ENCODE results near the gene MSMO1.
"Not testable (repeated sequence)": the region's sequence is repeated elsewhere in the genome, so short reads cannot be mapped to it uniquely, and the experiment has no call there.

MSMO1 gene

DNA sequence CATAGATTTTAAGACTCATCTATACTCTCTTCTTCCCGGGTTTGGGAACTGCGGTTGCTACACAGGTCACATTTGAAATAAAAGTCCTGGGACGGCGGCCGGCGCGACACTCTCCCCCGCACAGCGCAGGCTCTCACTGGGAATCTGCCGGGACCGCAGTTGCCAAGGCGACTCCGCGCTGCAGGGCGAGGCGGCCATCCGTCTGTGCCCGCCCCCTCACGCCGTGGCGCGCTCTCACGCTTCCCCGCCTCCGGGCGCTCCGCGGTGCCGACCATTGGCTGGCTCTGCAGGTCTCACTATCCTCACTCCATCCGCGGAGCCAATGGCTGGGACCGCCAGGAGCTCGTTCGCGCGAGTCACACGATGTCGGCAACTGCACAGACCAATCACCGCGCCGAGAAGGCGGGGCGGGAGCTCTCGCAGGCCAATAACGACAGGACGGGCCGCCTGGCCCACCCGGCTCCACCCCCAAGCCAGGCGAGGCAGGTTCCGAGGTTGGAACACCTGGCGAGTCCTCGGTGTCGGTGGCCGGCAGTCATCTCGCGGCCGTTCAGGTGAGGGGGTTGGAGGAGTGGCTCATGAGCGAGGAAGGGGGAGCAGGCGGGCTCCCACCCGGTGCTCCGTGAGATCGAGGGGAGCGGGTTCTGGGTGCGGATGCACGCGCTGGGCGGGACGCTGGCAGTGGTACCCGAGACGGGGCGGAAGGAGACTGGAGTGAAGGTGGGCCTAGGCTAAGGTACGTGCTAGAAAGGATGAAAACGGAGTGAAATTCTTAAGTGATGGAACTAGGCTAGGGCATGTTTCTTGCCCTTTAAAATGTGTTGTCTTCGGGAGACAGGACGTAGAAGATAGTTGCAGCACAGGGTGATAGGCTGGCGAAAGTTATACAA is at the start of gene MSMO1:
TSS of gene MSMO1 (plus strand) at position 459 of the 890 bp plus-strand sequence. CDS start 5,702 bp downstream, outside the sequence.
- H3K27me3 ChIP-seq (ENCODE audit: control insufficient read depth in 2 of 2, insufficient read depth in 2 of 2, low read length in 2 of 2) = no peaks in the 10 kb centered on the region
- peaks cover 11 to 14% of the 10 kb centered on the region in 2 donors for H3K4me1 ChIP-seq (ENCODE audit: control insufficient read depth in 2 of 2, insufficient read depth in 2 of 2, low read length in 2 of 2)
- H3K9ac ChIP-seq (ENCODE audit: low read depth in 1 of 2, low read length in 2 of 2) = peak within 1 kb of the TSS; percentile 81 to 82
- H3K36me3 ChIP-seq (ENCODE audit: control insufficient read depth in 2 of 2, insufficient read depth in 2 of 2, low read length in 2 of 2) = peaks cover 0 to 2% of the 10 kb centered on the region in 2 donors
- peak within 1 kb of the TSS; percentile 85 to 100 for H3K4me3 ChIP-seq (ENCODE audit: low read length in 2 of 2)
- H3K9me3 ChIP-seq (ENCODE audit: control insufficient read depth in 2 of 2, low read length in 2 of 2) = no peaks in the 10 kb centered on the region
- H3K27ac ChIP-seq (ENCODE audit: low read depth in 2 of 2, low read length in 2 of 2) = peak within 1 kb of the TSS; percentile 82 to 88

DNA sequence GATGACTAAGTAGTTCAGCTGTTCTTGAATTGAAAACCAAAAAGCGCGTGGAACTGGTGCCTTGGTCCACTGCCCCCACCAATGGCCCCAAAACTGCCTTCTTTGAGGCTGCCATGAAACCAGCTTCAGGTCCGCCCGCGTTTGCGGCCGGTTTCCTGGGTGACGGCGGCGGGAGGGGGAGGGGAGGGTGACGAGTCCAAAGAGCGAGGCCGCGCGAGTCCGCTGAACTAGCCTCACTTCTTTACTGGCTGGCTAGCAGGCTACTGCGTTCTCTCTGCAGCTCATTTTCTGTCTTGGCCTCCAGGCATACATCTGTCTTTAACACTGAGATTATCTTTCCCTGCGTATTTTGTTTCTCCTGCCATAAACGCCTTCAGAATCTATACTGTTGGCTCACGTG is 47.9 kb upstream of the MSMO1 start:
- not testable (repeated sequence) for H3K4me3 ChIP-seq (ENCODE audit: low read length in 2 of 2); H3K4me1 ChIP-seq (ENCODE audit: control insufficient read depth in 2 of 2, insufficient read depth in 2 of 2, low read length in 2 of 2); H3K9ac ChIP-seq (ENCODE audit: low read depth in 1 of 2, low read length in 2 of 2); H3K27ac ChIP-seq (ENCODE audit: low read depth in 2 of 2, low read length in 2 of 2); H3K9me3 ChIP-seq (ENCODE audit: control insufficient read depth in 2 of 2, low read length in 2 of 2); H3K36me3 ChIP-seq (ENCODE audit: control insufficient read depth in 2 of 2, insufficient read depth in 2 of 2, low read length in 2 of 2); H3K27me3 ChIP-seq (ENCODE audit: control insufficient read depth in 2 of 2, insufficient read depth in 2 of 2, low read length in 2 of 2)

DNA sequence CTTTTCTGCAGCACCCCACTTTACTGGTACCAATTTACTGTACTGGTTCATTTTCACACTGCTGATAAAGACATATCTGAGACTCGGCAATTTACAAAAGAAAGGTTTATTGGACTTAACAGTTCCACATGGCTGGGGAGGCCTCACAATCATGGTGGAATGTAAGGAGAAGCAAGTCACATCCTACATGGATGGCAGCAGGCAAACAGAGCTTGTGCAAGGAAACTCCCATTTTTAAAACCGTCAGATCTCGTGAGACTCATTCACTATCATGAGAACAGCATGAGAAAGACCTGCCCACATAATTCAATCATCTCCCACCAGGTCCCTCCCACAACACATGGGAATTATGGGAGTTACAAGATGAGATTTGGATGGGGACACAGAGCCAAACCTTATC is 42.8 kb upstream of the MSMO1 start:
- H3K9me3 ChIP-seq (ENCODE audit: control insufficient read depth in 2 of 2, low read length in 2 of 2); H3K36me3 ChIP-seq (ENCODE audit: control insufficient read depth in 2 of 2, insufficient read depth in 2 of 2, low read length in 2 of 2); H3K27ac ChIP-seq (ENCODE audit: low read depth in 2 of 2, low read length in 2 of 2); H3K4me1 ChIP-seq (ENCODE audit: control insufficient read depth in 2 of 2, insufficient read depth in 2 of 2, low read length in 2 of 2); H3K9ac ChIP-seq (ENCODE audit: low read depth in 1 of 2, low read length in 2 of 2); H3K27me3 ChIP-seq (ENCODE audit: control insufficient read depth in 2 of 2, insufficient read depth in 2 of 2, low read length in 2 of 2); H3K4me3 ChIP-seq (ENCODE audit: low read length in 2 of 2): not testable (repeated sequence)

DNA sequence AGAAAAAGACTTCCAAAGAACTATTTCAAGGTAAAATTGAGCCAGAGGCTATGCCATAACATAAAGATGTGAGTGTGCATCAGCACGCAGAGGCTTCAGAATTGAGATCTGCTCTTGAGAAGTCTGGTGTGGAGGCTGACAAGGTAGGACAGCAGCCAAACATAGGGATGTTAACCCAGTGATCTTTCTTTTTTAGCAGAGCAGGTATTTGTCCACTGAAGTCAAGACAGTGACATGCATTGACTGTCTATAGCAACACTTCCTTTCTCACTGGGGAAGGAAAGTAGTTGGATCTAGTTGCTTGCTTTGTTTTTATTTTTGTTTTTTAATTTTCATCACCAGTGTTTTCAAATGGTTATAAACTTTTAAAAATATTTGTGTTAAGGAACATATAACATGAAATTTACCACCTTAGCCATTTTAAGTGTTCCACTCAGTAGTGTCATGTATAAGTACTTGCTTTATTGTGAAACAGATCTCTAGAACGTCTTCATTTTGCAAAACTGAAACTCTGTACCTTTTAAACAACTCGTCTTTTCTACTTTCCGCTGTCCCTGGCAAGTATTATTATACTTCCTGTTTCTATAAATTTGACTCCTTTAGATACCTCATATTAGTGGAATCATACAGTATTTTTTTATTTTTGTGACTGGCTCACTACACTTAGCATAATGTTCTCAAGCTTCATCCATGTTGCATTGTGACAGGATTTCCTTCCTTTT is 40.7 kb upstream of the MSMO1 start:
- not testable (repeated sequence) for H3K9ac ChIP-seq (ENCODE audit: low read depth in 1 of 2, low read length in 2 of 2); H3K4me1 ChIP-seq (ENCODE audit: control insufficient read depth in 2 of 2, insufficient read depth in 2 of 2, low read length in 2 of 2); H3K9me3 ChIP-seq (ENCODE audit: control insufficient read depth in 2 of 2, low read length in 2 of 2); H3K4me3 ChIP-seq (ENCODE audit: low read length in 2 of 2); H3K36me3 ChIP-seq (ENCODE audit: control insufficient read depth in 2 of 2, insufficient read depth in 2 of 2, low read length in 2 of 2); H3K27ac ChIP-seq (ENCODE audit: low read depth in 2 of 2, low read length in 2 of 2); H3K27me3 ChIP-seq (ENCODE audit: control insufficient read depth in 2 of 2, insufficient read depth in 2 of 2, low read length in 2 of 2)

DNA sequence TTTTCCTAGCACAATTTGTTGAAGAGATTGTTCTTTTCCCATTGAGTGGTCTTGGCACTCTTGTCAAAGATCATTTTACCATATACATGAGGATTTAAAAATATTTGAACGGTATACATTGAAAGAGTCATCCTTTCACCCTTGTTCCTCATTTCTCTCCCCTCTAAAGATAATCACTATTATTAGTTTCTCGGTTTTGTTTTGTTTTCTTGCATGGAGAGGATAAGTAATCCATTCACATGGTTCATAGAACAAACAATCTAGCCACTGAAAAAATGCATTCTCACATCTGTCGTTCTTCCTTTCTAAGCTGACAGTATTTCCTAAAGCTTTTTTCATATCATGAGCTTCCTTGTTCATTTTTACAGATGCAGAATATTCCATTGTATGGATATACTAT is 39.2 kb upstream of the MSMO1 start:
- H3K4me1 ChIP-seq (ENCODE audit: control insufficient read depth in 2 of 2, insufficient read depth in 2 of 2, low read length in 2 of 2) = no peaks in the 10 kb centered on the region
- H3K36me3 ChIP-seq (ENCODE audit: control insufficient read depth in 2 of 2, insufficient read depth in 2 of 2, low read length in 2 of 2) = no peaks in the 10 kb centered on the region
- no peaks in the 10 kb centered on the region for H3K27me3 ChIP-seq (ENCODE audit: control insufficient read depth in 2 of 2, insufficient read depth in 2 of 2, low read length in 2 of 2)
- H3K9ac ChIP-seq (ENCODE audit: low read depth in 1 of 2, low read length in 2 of 2) = no peak overlapping the region
- H3K4me3 ChIP-seq (ENCODE audit: low read length in 2 of 2) = no peak overlapping the region
- no peaks in the 10 kb centered on the region for H3K9me3 ChIP-seq (ENCODE audit: control insufficient read depth in 2 of 2, low read length in 2 of 2)
- H3K27ac ChIP-seq (ENCODE audit: low read depth in 2 of 2, low read length in 2 of 2) = no peak overlapping the region

DNA sequence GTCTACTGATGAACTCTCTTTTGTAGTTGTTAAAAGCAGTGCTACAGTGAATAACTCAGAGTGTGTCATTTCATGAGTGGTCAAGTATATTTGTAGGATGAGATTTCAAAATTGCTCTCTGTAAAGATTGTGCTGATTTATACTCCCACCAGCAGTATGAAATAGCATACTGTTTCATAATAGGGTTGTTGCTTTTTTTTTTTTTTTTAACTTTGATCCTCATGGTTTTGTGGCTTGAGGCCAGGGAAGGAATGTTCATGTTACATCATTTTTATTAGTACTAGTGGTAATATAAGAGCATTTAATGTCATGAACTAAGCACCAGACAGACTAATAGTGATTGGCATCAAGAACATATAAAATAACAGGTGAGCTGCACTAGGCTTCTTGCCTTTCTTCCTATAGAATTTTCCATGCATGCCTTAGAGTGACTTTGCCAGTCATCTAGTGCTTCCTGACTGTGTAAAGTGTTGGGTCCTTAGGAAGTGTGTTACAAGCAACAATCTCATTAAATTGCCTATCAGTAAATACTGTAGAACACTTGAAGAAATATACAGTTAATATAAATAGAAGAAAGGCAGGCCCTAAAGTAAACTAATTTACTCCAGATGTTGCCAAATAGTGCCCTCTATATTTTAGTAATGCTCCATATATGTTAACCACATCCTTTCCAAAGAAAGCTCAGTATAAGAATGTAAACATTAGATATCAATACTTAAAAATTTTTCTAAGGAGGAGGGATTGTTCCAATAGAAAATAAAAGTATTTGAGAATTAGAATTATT is 38.6 kb upstream of the MSMO1 start:
- no peak overlapping the region for H3K9ac ChIP-seq (ENCODE audit: low read depth in 1 of 2, low read length in 2 of 2)
- H3K9me3 ChIP-seq (ENCODE audit: control insufficient read depth in 2 of 2, low read length in 2 of 2) = no peaks in the 10 kb centered on the region
- no peaks in the 10 kb centered on the region for H3K27me3 ChIP-seq (ENCODE audit: control insufficient read depth in 2 of 2, insufficient read depth in 2 of 2, low read length in 2 of 2)
- no peak overlapping the region for H3K4me3 ChIP-seq (ENCODE audit: low read length in 2 of 2)
- no peaks in the 10 kb centered on the region for H3K36me3 ChIP-seq (ENCODE audit: control insufficient read depth in 2 of 2, insufficient read depth in 2 of 2, low read length in 2 of 2)
- H3K4me1 ChIP-seq (ENCODE audit: control insufficient read depth in 2 of 2, insufficient read depth in 2 of 2, low read length in 2 of 2) = no peaks in the 10 kb centered on the region
- H3K27ac ChIP-seq (ENCODE audit: low read depth in 2 of 2, low read length in 2 of 2) = no peak overlapping the region

DNA sequence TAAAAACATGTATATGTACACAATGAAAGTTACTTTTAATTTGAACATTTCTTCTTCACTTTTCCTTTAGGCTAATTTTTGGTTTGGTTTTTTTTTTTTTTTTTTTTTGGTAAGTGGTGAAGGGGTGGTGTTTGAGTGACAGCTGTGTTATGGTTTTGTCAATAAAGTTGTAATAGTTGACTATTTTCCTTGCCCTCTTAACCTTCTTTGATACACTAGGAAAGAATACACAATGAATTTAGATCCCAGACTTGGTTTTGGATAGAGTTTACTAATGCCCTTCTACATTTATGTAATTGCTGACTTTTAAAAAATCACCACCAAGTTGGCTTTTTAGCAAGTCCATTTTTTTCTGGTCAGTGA is 38.1 kb upstream of the MSMO1 start:
- Histone ChIP-seq H3K9me3 (ENCODE audit: control insufficient read depth in 2 of 2, low read length in 2 of 2) (no peaks in the 10 kb centered on the region), H3K4me3 (ENCODE audit: low read length in 2 of 2) (no peak overlapping the region), H3K36me3 (ENCODE audit: control insufficient read depth in 2 of 2, insufficient read depth in 2 of 2, low read length in 2 of 2) (no peaks in the 10 kb centered on the region), H3K27ac (ENCODE audit: low read depth in 2 of 2, low read length in 2 of 2) (no peak overlapping the region), H3K4me1 (ENCODE audit: control insufficient read depth in 2 of 2, insufficient read depth in 2 of 2, low read length in 2 of 2) (no peaks in the 10 kb centered on the region), H3K27me3 (ENCODE audit: control insufficient read depth in 2 of 2, insufficient read depth in 2 of 2, low read length in 2 of 2) (no peaks in the 10 kb centered on the region), H3K9ac (ENCODE audit: low read depth in 1 of 2, low read length in 2 of 2) (no peak overlapping the region)

DNA sequence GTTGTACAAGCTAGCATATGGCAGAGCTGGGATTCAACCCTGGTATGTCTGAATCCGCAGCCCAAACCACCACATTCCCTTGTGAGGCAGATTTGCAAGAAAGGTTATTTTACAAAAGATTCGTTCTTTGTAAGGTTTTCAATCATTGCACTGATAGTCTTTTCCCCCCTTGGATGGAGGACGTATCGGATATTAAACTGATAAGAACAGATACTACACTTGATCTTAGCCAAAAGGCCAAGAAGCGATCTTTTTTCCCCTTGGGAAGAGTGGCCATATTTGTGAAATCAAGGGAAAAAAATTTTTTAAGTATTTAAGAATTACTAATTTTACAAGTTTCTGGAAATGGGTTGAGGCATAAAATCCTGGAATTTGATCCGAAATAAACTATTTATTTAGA is 34.4 kb upstream of the MSMO1 start:
- H3K4me3 ChIP-seq (ENCODE audit: low read length in 2 of 2) = no peak overlapping the region
- no peaks in the 10 kb centered on the region for H3K9me3 ChIP-seq (ENCODE audit: control insufficient read depth in 2 of 2, low read length in 2 of 2)
- no peaks in the 10 kb centered on the region for H3K27me3 ChIP-seq (ENCODE audit: control insufficient read depth in 2 of 2, insufficient read depth in 2 of 2, low read length in 2 of 2)
- peaks cover 0 to 8% of the 10 kb centered on the region in 2 donors for H3K36me3 ChIP-seq (ENCODE audit: control insufficient read depth in 2 of 2, insufficient read depth in 2 of 2, low read length in 2 of 2)
- no peaks in the 10 kb centered on the region for H3K4me1 ChIP-seq (ENCODE audit: control insufficient read depth in 2 of 2, insufficient read depth in 2 of 2, low read length in 2 of 2)
- no peak overlapping the region for H3K27ac ChIP-seq (ENCODE audit: low read depth in 2 of 2, low read length in 2 of 2)
- no peak overlapping the region for H3K9ac ChIP-seq (ENCODE audit: low read depth in 1 of 2, low read length in 2 of 2)

DNA sequence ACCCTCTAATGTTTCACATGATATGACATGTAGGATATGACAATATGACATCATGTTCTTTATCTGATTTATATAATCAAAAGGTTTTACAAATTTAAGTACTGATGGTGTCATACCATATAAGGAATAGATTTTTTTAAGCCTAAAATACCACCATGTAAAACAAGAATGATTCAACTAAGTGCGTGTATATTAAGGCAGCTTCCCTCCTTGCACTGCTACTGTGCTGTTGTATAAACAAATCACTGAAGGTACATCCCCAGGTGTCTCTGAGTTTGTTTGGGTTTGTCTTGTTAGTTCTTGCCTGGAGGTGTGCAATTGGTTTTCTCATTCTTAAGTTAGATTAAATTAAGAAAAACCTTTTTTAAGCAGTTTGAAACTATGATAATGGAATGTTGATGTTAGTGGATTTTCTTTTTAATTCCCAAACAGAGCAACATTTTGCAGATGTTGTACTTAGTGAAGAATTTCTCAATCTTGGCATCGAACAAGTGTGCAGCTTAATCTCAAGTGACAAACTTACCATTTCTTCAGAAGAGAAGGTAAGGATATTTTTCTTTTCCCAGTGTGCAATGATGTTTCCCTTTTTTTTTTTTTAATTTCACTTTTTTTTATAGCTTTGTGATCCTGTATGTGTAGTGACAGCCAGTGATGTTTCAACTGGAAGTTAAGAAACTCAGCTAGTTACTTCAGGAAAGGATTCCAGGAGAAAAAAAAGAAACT is 33.4 kb upstream of the MSMO1 start:
- no peaks in the 10 kb centered on the region for H3K9me3 ChIP-seq (ENCODE audit: control insufficient read depth in 2 of 2, low read length in 2 of 2)
- peaks cover 0 to 9% of the 10 kb centered on the region in 2 donors for H3K36me3 ChIP-seq (ENCODE audit: control insufficient read depth in 2 of 2, insufficient read depth in 2 of 2, low read length in 2 of 2)
- H3K9ac ChIP-seq (ENCODE audit: low read depth in 1 of 2, low read length in 2 of 2) = no peak overlapping the region
- H3K4me3 ChIP-seq (ENCODE audit: low read length in 2 of 2) = no peak overlapping the region
- H3K27ac ChIP-seq (ENCODE audit: low read depth in 2 of 2, low read length in 2 of 2) = no peak overlapping the region
- H3K4me1 ChIP-seq (ENCODE audit: control insufficient read depth in 2 of 2, insufficient read depth in 2 of 2, low read length in 2 of 2) = no peaks in the 10 kb centered on the region
- H3K27me3 ChIP-seq (ENCODE audit: control insufficient read depth in 2 of 2, insufficient read depth in 2 of 2, low read length in 2 of 2) = no peaks in the 10 kb centered on the region

Data from mucosa of rectum (tissue), 2 donors.